Caki2 (cell line): Measurements from ENCODE around the gene FANK1. TPM values are rescaled to one million over a fixed set of nuclear protein-coding genes. Genes with fewer than 3 reads are reported as not detected.
"Not testable (repeated sequence)": the region's sequence is repeated elsewhere in the genome, so short reads cannot be mapped to it uniquely, and the experiment has no call there.

ENCODE experiments used
- DNase-seq: peaks from one replicate; pipeline ENCODE4 v3.0.0-alpha.2; 2015; ENCODE audit warnings: low read depth
- in situ Hi-C: cut with HindIII; loops from 2 replicates; pipeline ENCODE4 v1.10.0; 2016; ENCODE audit warnings: low sequenced_read_pairs, low pct_unique_long_range_greater_than_20kb, mixed read lengths
- total RNA-seq: library from RNA; depleted of rRNA; stranded (reverse); fragments of >200 nt; shearing (Covaris generic); gene quantifications from 2 replicates; pipeline ENCODE4 v1.2.3, GENCODE V29; 2014; ENCODE audit warnings: low replicate concordance; rRNA removed

Gene FANK1
- total RNA-seq, 1 experiment from 2014 or later = 6.8 TPM

GRCh38 chr10:126041804-126042231, 145.5 kb downstream of the FANK1 start:
- DNase-seq = peak; percentile 99
- in situ Hi-C loops = no loop called here

GRCh38 chr10:126042354-126042753, 146.0 kb downstream of the FANK1 start:
- in situ Hi-C loops = no loop called here
- no peak for DNase-seq

- DNase-seq = no peak
- in situ Hi-C loops = no loop called here
Measured at GRCh38 chr10:126042906-126043305, 146.5 kb downstream of the FANK1 start.

GRCh38 chr10:126043389-126043788, 147.0 kb downstream of the FANK1 start:
- in situ Hi-C loops = no loop called here

GRCh38 chr10:126045861-126046260, 149.5 kb downstream of the FANK1 start:
- no peak for DNase-seq
- in situ Hi-C loops = no loop called here

More at GRCh38 chr10:126043389-126043788, 147.0 kb downstream of the FANK1 start:
- no peak for DNase-seq

- in situ Hi-C loops = no loop called here
- no peak for DNase-seq
Measured at GRCh38 chr10:126046831-126047230, 150.5 kb downstream of the FANK1 start.

- not testable (repeated sequence) for DNase-seq
Measured at GRCh38 chr10:126047749-126048148, 151.4 kb downstream of the FANK1 start.

GRCh38 chr10:126049759-126050700, 153.7 kb downstream of the FANK1 start:
- no peak for DNase-seq
- in situ Hi-C loops = no loop called here

More at GRCh38 chr10:126047749-126048148, 151.4 kb downstream of the FANK1 start:
- in situ Hi-C loops = not testable (repeated sequence)

- DNase-seq = no peak
- in situ Hi-C loops = no loop called here
Measured at GRCh38 chr10:126052171-126052570, 155.8 kb downstream of the FANK1 start.

- in situ Hi-C loops = no loop called here
- DNase-seq = no peak
Measured at GRCh38 chr10:126054191-126054590, 157.8 kb downstream of the FANK1 start.

GRCh38 chr10:126057494-126057893, 161.1 kb downstream of the FANK1 start:
- DNase-seq = no peak
- in situ Hi-C loops = no loop called here

GRCh38 chr10:126058104-126058503, 161.7 kb downstream of the FANK1 start:
- DNase-seq = no peak
- in situ Hi-C loops = no loop called here

- in situ Hi-C loops = no loop called here
- no peak for DNase-seq
Measured at GRCh38 chr10:126058507-126058906, 162.1 kb downstream of the FANK1 start.

Other genes with a start within 250 kb of the FANK1 start
- gene TEX36, start 213.4 kb upstream of the FANK1 start, total RNA-seq = not detected in 2 replicates
- gene EDRF1, start 176.9 kb upstream of the FANK1 start, total RNA-seq = 11.0 and 11.6 TPM in 2 replicates
- not detected in 2 replicates for gene MMP21, start 120.7 kb upstream of the FANK1 start, total RNA-seq
- gene UROS, start 73.3 kb upstream of the FANK1 start, total RNA-seq = 78.1 and 118 TPM in 2 replicates
- 52.0 and 71.8 TPM in 2 replicates for gene BCCIP, start 73.0 kb upstream of the FANK1 start, total RNA-seq
- gene DHX32, start 15.3 kb upstream of the FANK1 start, total RNA-seq = 45.3 and 48.9 TPM in 2 replicates